Testis (tissue), 2 donors: ENCODE data around the gene CHN2.

Experiments
- POLR2A ChIP-seq: fragments of 450-650 bp; IDR thresholded peaks from one replicate; pipeline ENCODE4 v1.6.1; 2017; ENCODE audit warnings: antibody characterized with exemption, mild to moderate bottlenecking, moderate library complexity
- TF ChIP-seq, protein P1 (sequence below), 3 experiments: fragments of 450-650 bp in 2 of 3; fragments of 200-600 bp in 1 of 3; sonication (generic) in 1 of 3; IDR thresholded peaks; one replicate each; pipeline ENCODE4 v1.5.1; 2016 to 2019; ENCODE audit warnings: antibody characterized with exemption in 3 of 3, mild to moderate bottlenecking in 2 of 3, moderate library complexity in 1 of 3

DNA sequence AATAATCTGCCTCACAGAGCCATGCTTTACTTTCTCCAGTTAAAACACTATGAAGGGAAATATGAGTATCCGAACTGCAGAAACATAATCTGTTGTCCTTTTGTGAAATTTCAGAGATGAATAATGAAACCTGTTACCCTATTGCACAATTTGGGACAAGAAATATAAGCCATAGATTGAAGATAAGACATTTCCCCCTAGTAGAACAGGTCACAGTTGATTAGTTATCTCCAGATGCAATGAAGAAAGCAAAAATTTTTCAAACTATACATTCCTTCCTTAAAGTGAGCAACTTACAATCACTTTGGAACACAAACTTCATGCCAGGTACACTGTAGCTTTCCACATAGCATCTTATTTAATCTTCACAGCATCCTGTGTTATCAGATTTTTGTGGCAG lies 2.3 kb upstream of the CHN2 start:
- TF ChIP-seq, protein P1, sequence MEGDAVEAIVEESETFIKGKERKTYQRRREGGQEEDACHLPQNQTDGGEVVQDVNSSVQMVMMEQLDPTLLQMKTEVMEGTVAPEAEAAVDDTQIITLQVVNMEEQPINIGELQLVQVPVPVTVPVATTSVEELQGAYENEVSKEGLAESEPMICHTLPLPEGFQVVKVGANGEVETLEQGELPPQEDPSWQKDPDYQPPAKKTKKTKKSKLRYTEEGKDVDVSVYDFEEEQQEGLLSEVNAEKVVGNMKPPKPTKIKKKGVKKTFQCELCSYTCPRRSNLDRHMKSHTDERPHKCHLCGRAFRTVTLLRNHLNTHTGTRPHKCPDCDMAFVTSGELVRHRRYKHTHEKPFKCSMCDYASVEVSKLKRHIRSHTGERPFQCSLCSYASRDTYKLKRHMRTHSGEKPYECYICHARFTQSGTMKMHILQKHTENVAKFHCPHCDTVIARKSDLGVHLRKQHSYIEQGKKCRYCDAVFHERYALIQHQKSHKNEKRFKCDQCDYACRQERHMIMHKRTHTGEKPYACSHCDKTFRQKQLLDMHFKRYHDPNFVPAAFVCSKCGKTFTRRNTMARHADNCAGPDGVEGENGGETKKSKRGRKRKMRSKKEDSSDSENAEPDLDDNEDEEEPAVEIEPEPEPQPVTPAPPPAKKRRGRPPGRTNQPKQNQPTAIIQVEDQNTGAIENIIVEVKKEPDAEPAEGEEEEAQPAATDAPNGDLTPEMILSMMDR (IDR thresholded peaks at IDR 0.05): no peak
- no peak for TF ChIP-seq POLR2A
